ENCODE results near the gene CDK3.
"Not testable (repeated sequence)": the region's sequence is repeated elsewhere in the genome, so short reads cannot be mapped to it uniquely, and the experiment has no call there.

- not testable (repeated sequence) for TF ChIP-seq CTCF, POLR2AphosphoS5 (IDR thresholded peaks at IDR 0.05)
Measured at GRCh38 chr17:75969044-75969443, 31.6 kb upstream of the CDK3 start.
